ENCODE measurements around the gene SCARB1. TPM values are rescaled to one million over a fixed set of nuclear protein-coding genes. Genes with fewer than 3 reads are reported as not detected.

SCARB1 gene
- total RNA-seq, 4 donors from 2014 or later = 8.3 to 24.1 (median 13.0) TPM

GRCh38 chr12:124835656-124836410 is 27.8 kb downstream of the SCARB1 start:
- Histone ChIP-seq H3K4me3 (no peak overlapping the region), H3K9me3 (no peaks in the 10 kb centered on the region), H3K27me3 (no peaks in the 10 kb centered on the region), H3K36me3 (no peaks in the 10 kb centered on the region), H3K27ac (replicated peaks in 1 of 4) (no peak overlapping the region), H3K4me1 (peaks cover 23 to 27% (median 27%) of the 10 kb centered on the region in 4 donors)
- no peak for DNase-seq (ENCODE audit: extremely low spot score)
- WGBS = 78% methylated on average over 14 of the region's 17 CpGs
- intact Hi-C loops (cut with DNase I) = no loop called here
- TF ChIP-seq POLR2A (IDR thresholded peaks at IDR 0.05; ENCODE audit: low read depth) (no peak), EP300 (IDR thresholded peaks at IDR 0.05) (no peak), POLR2AphosphoS5 (IDR thresholded peaks at IDR 0.05) (no peak), CTCF (IDR thresholded peaks at IDR 0.05) (no peak)

- H3K36me3 ChIP-seq = no peaks in the 10 kb centered on the region
- H3K4me3 ChIP-seq = no peak overlapping the region
- H3K9me3 ChIP-seq = no peaks in the 10 kb centered on the region
- no peaks in the 10 kb centered on the region for H3K27me3 ChIP-seq
- no peak for DNase-seq (ENCODE audit: extremely low spot score)
- TF ChIP-seq CTCF (IDR thresholded peaks at IDR 0.05) (no peak), EP300 (IDR thresholded peaks at IDR 0.05) (no peak), POLR2A (IDR thresholded peaks at IDR 0.05; ENCODE audit: low read depth) (no peak)
- H3K4me1 ChIP-seq = peaks cover 23 to 27% (median 27%) of the 10 kb centered on the region in 4 donors
- intact Hi-C loops (cut with DNase I) = no loop called here
- 85% methylated on average over 9 of the region's 9 CpGs for whole genome bisulfite sequencing
- no peak overlapping the region for H3K27ac ChIP-seq (replicated peaks in 1 of 4)
Measured at GRCh38 chr12:124834822-124835221, 28.8 kb downstream of the SCARB1 start.

- Histone ChIP-seq H3K27ac (replicated peaks in 1 of 4) (peak overlapping the region in 2 of 4 donors; percentile 1 to 47), H3K9me3 (no peaks in the 10 kb centered on the region), H3K36me3 (no peaks in the 10 kb centered on the region), H3K4me3 (no peak overlapping the region), H3K4me1 (peaks cover 23 to 34% (median 30%) of the 10 kb centered on the region in 4 donors), H3K27me3 (no peaks in the 10 kb centered on the region)
- intact Hi-C loops (cut with DNase I) = no loop called here
- TF ChIP-seq POLR2AphosphoS5 (IDR thresholded peaks at IDR 0.05) (peak in 1 of 2 donors; percentile 51), EP300 (IDR thresholded peaks at IDR 0.05) (no peak), POLR2A (IDR thresholded peaks at IDR 0.05; ENCODE audit: low read depth) (no peak), CTCF (IDR thresholded peaks at IDR 0.05) (no peak)
- WGBS = 37% methylated on average over 17 of the region's 18 CpGs
- no peak for DNase-seq (ENCODE audit: extremely low spot score)
Measured at GRCh38 chr12:124833693-124834122, 30.0 kb downstream of the SCARB1 start.

GRCh38 chr12:124832856-124833255 is 30.8 kb downstream of the SCARB1 start:
- 57% methylated on average over 4 of the region's 4 CpGs for WGBS
- Histone ChIP-seq H3K27me3 (no peaks in the 10 kb centered on the region), H3K4me1 (peaks cover 16 to 32% (median 25%) of the 10 kb centered on the region in 4 donors), H3K36me3 (no peaks in the 10 kb centered on the region), H3K27ac (replicated peaks in 1 of 4) (no peak overlapping the region), H3K9me3 (no peaks in the 10 kb centered on the region), H3K4me3 (no peak overlapping the region)
- intact Hi-C loops (cut with DNase I) = no loop called here
- no peak for DNase-seq (ENCODE audit: extremely low spot score)
- no peak for TF ChIP-seq POLR2AphosphoS5 (IDR thresholded peaks at IDR 0.05)
- TF ChIP-seq EP300 (IDR thresholded peaks at IDR 0.05) = no peak
- no peak for TF ChIP-seq CTCF (IDR thresholded peaks at IDR 0.05)
- TF ChIP-seq POLR2A (IDR thresholded peaks at IDR 0.05; ENCODE audit: low read depth) = no peak

Measured in esophagus muscularis mucosa (tissue), 4 donors.